Measurements from ENCODE around the gene ZSCAN32. TPM values are rescaled to one million over a fixed set of nuclear protein-coding genes. Genes with fewer than 3 reads are reported as not detected.

Gene ZSCAN32
- total and polyA plus RNA-seq, 2 of the 8 experiments (the other 6 are each of a cell fraction or from before 2014, with no cell fraction given): 13.4 to 22.0 TPM

DNA sequence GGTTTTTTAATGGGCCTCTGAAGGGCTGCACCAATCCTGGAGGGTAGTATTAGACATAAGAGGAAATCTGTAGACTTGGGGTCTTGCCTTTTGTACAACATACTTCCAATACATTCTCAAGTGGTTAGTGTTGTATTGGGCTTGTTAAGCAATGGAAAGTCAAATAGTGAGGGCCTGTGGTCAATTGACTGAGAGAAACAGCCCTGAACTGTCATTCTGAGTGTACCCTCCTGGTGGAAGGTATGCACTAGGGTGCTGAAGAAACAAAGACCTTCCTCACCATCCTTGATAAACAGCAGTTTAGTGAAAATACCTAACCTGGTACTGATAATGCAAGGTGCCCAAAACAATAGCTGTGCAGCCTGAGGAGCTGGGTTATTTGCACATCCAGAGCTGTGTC, 22.9 kb downstream of the ZSCAN32 start:
- FAIRE-seq (no peak), DNase-seq (ENCODE audit: low read depth in 1 of 2, low spot score in 2 of 2) (no peak)
- ChIA-PET POLR2A (ENCODE audit: partially characterized antibody) (no interaction called here), CTCF (ENCODE audit: partially characterized antibody) (no interaction called here)
- Histone ChIP-seq H3K9me3 (ENCODE audit: insufficient read depth in 2 of 2, low read depth in 1 of 2, low read length in 1 of 2) (peaks cover 45 to 74% of the 10 kb centered on the region in 2 experiments), H2BK15ac (ENCODE audit: low read length) (no peak overlapping the region), H3K27ac (ENCODE audit: low read depth, low read length) (no peak overlapping the region), H3K14ac (ENCODE audit: insufficient read length) (no peak overlapping the region), H4K8ac (ENCODE audit: extremely low read depth, insufficient read depth, low read length) (no peak overlapping the region), H3K9ac (replicated peaks in 1 of 4; ENCODE audit: extremely low read depth in 1 of 4, low read depth in 3 of 4, low read length in 3 of 4) (no peak overlapping the region), H3K18ac (ENCODE audit: extremely low read depth, low read length) (no peak overlapping the region), H2BK12ac (ENCODE audit: low read depth, low read length) (no peak overlapping the region), H3K4ac (replicated peaks; ENCODE audit: insufficient read length, low read depth, low read length) (no peak overlapping the region), H3K4me1 (replicated peaks in 1 of 4; ENCODE audit: control insufficient read depth in 3 of 4, insufficient read depth in 4 of 4, low read length in 3 of 4) (no peaks in the 10 kb centered on the region), H4K91ac (replicated peaks; ENCODE audit: insufficient read length, low read length) (no peak overlapping the region), H3K23ac (ENCODE audit: insufficient read length) (no peak overlapping the region), H3K56ac (replicated peaks; ENCODE audit: insufficient read length, low read depth, low read length) (no peak overlapping the region), H3K27me3 (replicated peaks in 1 of 4; ENCODE audit: control insufficient read depth in 3 of 4, extremely low read depth in 1 of 4, insufficient read depth in 3 of 4, low read length in 3 of 4) (no peaks in the 10 kb centered on the region), H3K36me3 (ENCODE audit: control insufficient read depth in 2 of 4, insufficient read depth in 4 of 4, low read length in 3 of 4) (peaks cover 2 to 18% (median 10%) of the 10 kb centered on the region in 4 experiments), H3K79me1 (ENCODE audit: low read depth, low read length) (no peaks in the 10 kb centered on the region), H2BK5ac (ENCODE audit: low read depth, low read length) (no peak overlapping the region), H2AK5ac (ENCODE audit: low read depth, low read length) (no peak overlapping the region), H3K23me2 (ENCODE audit: low read depth, low read length) (no peaks in the 10 kb centered on the region), H2BK20ac (ENCODE audit: low read length) (no peak overlapping the region), H2AFZ (ENCODE audit: low read length) (no peak overlapping the region), H3K4me3 (ENCODE audit: extremely low read depth in 1 of 4, insufficient read depth in 2 of 4, low read depth in 3 of 4, low read length in 4 of 4) (no peak overlapping the region), H3K79me2 (ENCODE audit: control insufficient read depth in 1 of 2, insufficient read depth in 2 of 2, low read length in 2 of 2) (no peaks in the 10 kb centered on the region), H3K4me2 (ENCODE audit: insufficient read depth in 1 of 2, low read depth in 2 of 2, low read length in 2 of 2) (no peak overlapping the region), H4K20me1 (replicated peaks in 1 of 2; ENCODE audit: control insufficient read depth in 1 of 2, insufficient read depth in 2 of 2, low read length in 2 of 2) (no peaks in the 10 kb centered on the region), H2BK120ac (replicated peaks; ENCODE audit: low read depth, low read length) (no peak overlapping the region), H4K5ac (ENCODE audit: insufficient read length, low read depth, low read length) (no peak overlapping the region)
- no peak for TF ChIP-seq RNF2 (IDR thresholded peaks at IDR 0.05; ENCODE audit: borderline replicate concordance, low read depth, low read length, missing control alignments, poor library complexity, severe bottlenecking)
- TF ChIP-seq CEBPB (IDR thresholded peaks at IDR 0.05; ENCODE audit: low read depth, low read length): no peak
- TF ChIP-seq SIN3A (conservative IDR thresholded peaks at IDR 0.05 in 1 of 2, IDR thresholded peaks at IDR 0.05 in 1 of 2; ENCODE audit: low read depth in 1 of 2, low read length in 2 of 2): no peak
- no peak for TF ChIP-seq HDAC2 (IDR thresholded peaks at IDR 0.05; ENCODE audit: borderline replicate concordance in 1 of 2, low read depth in 2 of 2, low read length in 2 of 2)
- TF ChIP-seq, protein P1, sequence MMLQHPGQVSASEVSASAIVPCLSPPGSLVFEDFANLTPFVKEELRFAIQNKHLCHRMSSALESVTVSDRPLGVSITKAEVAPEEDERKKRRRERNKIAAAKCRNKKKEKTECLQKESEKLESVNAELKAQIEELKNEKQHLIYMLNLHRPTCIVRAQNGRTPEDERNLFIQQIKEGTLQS (IDR thresholded peaks at IDR 0.05; ENCODE audit: insufficient read depth, low read depth, low read length): no peak
- no peak for TF ChIP-seq RFX5 (IDR thresholded peaks at IDR 0.05; ENCODE audit: borderline replicate concordance, low read depth, low read length)
- TF ChIP-seq RXRA (IDR thresholded peaks at IDR 0.05; ENCODE audit: insufficient read depth, low read depth, low read length): no peak
- TF ChIP-seq BCL11A (IDR thresholded peaks at IDR 0.05; ENCODE audit: low read depth in 2 of 2, low read length in 2 of 2): no peak
- no peak for TF ChIP-seq PHF8 (conservative IDR thresholded peaks at IDR 0.05; ENCODE audit: low read depth, low read length)
- no peak for TF ChIP-seq TBP (IDR thresholded peaks at IDR 0.05; ENCODE audit: low read depth, low read length)
- no peak for TF ChIP-seq CBX5 (IDR thresholded peaks at IDR 0.05; ENCODE audit: low read depth, low read length)
- no peak for TF ChIP-seq SP2 (IDR thresholded peaks at IDR 0.05; ENCODE audit: low read length)
- TF ChIP-seq SUZ12 (IDR thresholded peaks at IDR 0.05; ENCODE audit: low read length): no peak
- TF ChIP-seq RAD21 (IDR thresholded peaks at IDR 0.05 in 1 of 2, conservative IDR thresholded peaks at IDR 0.05 in 1 of 2; ENCODE audit: low read depth in 2 of 2, low read length in 2 of 2): no peak

All from H1 (cell line).